Esophagus muscularis mucosa (tissue), 4 donors: ENCODE measurements around the gene CELF4.

Source experiments
- CTCF ChIP-seq, 3 experiments: fragments of 200-600 bp in 2 of 3; fragments of 450-650 bp in 1 of 3; sonication (generic) in 2 of 3; IDR thresholded peaks; one replicate each; pipeline ENCODE4 v1.5.1; 2017 to 2019; ENCODE audit warnings: antibody characterized with exemption in 3 of 3, mild to moderate bottlenecking in 2 of 3, moderate library complexity in 1 of 3
- EP300 ChIP-seq: sonication (generic); formaldehyde crosslinking; IDR thresholded peaks from one replicate; pipeline ENCODE4 v1.6.1; 2017; ENCODE audit warnings: antibody characterized with exemption
- POLR2A ChIP-seq: fragments of 450-650 bp; IDR thresholded peaks from one replicate; pipeline ENCODE4 v1.6.1; 2017; ENCODE audit warnings: antibody characterized with exemption, moderate library complexity, mild to moderate bottlenecking, low read depth
- POLR2AphosphoS5 ChIP-seq, 2 donors: sonication (generic); formaldehyde crosslinking; IDR thresholded peaks; one replicate each; pipeline ENCODE4 v1.6.1; 2017; ENCODE audit warnings: antibody characterized with exemption in 2 of 2

GRCh38 chr18:37540424-37541138 is 25.0 kb downstream of the CELF4 start:
- TF ChIP-seq CTCF (IDR thresholded peaks at IDR 0.05) (no peak), POLR2A (no peak), POLR2AphosphoS5 (IDR thresholded peaks at IDR 0.05) (no peak), EP300 (no peak)
